Trophoblast cell (in vitro differentiated cells and primary cell): Measurements from ENCODE around the gene FHAD1.
A peak's percentile ranks its signal among the peaks of the same experiment; 100 is the strongest.
"Not testable (repeated sequence)": the region's sequence is repeated elsewhere in the genome, so short reads cannot be mapped to it uniquely, and the experiment has no call there.

Source experiments
- DNase-seq, 2 donors: peaks; one replicate each; pipeline ENCODE4 v3.0.0-alpha.2; 2016
- H2AFZ ChIP-seq: 2 replicates; pipeline ENCODE4 v1.6.1; 2013; ENCODE audit warnings: low read length, moderate library complexity, mild to moderate bottlenecking; ENCODE audit not compliant: insufficient read depth, poor library complexity
- H2AK5ac ChIP-seq: 2 replicates; pipeline ENCODE4 v1.6.1; 2013; ENCODE audit warnings: mild to moderate bottlenecking, low read length
- H2BK120ac ChIP-seq: 2 replicates; pipeline ENCODE4 v1.6.1; 2013; ENCODE audit warnings: low read length, mild to moderate bottlenecking, moderate library complexity; ENCODE audit not compliant: insufficient read depth, poor library complexity
- H2BK12ac ChIP-seq: 2 replicates; pipeline ENCODE4 v1.6.1; 2013; ENCODE audit warnings: mild to moderate bottlenecking, low read length, moderate library complexity
- H2BK5ac ChIP-seq: 2 replicates; pipeline ENCODE4 v1.6.1; 2013; ENCODE audit warnings: low read length, low read depth, moderate library complexity, mild to moderate bottlenecking; ENCODE audit not compliant: poor library complexity
- H3K14ac ChIP-seq: 2 replicates; pipeline ENCODE4 v1.6.1; 2013; ENCODE audit warnings: mild to moderate bottlenecking, low read length
- H3K18ac ChIP-seq: 2 replicates; pipeline ENCODE4 v1.6.1; 2013; ENCODE audit warnings: mild to moderate bottlenecking, low read length
- H3K23ac ChIP-seq: 2 replicates; pipeline ENCODE4 v1.6.1; 2013; ENCODE audit warnings: low read length
- H3K27ac ChIP-seq: 2 replicates; pipeline ENCODE4 v1.5.1; 2013; ENCODE audit warnings: low read depth, mild to moderate bottlenecking, inconsistent platforms, low read length, moderate library complexity
- H3K27me3 ChIP-seq: 2 replicates; pipeline ENCODE4 v1.6.1; 2013; ENCODE audit warnings: inconsistent platforms, mild to moderate bottlenecking, low read length, moderate library complexity; ENCODE audit not compliant: insufficient read depth
- H3K36me3 ChIP-seq, 2 experiments: 1 replicate in 1 of 2; 2 replicates in 1 of 2; pipeline ENCODE4 v1.6.1; 2013; ENCODE audit warnings: low read length in 2 of 2, mild to moderate bottlenecking in 2 of 2, moderate library complexity in 1 of 2; ENCODE audit not compliant: insufficient read depth in 2 of 2, control insufficient read depth in 1 of 2
- H3K4ac ChIP-seq: 2 replicates; pipeline ENCODE4 v1.6.1; 2013; ENCODE audit warnings: low read depth, mild to moderate bottlenecking, low read length, moderate library complexity
- H3K4me1 ChIP-seq, 2 experiments: 1 replicate in 1 of 2; 2 replicates in 1 of 2; pipeline ENCODE4 v1.6.1; 2013; ENCODE audit warnings: low read length in 2 of 2, mild to moderate bottlenecking in 2 of 2, moderate library complexity in 1 of 2; ENCODE audit not compliant: insufficient read depth in 2 of 2, control insufficient read depth in 1 of 2
- H3K4me2 ChIP-seq: 2 replicates; pipeline ENCODE4 v1.6.1; 2013; ENCODE audit warnings: inconsistent platforms, mild to moderate bottlenecking, low read length, moderate library complexity
- H3K4me3 ChIP-seq: 2 replicates; pipeline ENCODE4 v1.5.1; 2013; ENCODE audit warnings: mild to moderate bottlenecking, low read depth, low read length, inconsistent platforms
- H3K79me1 ChIP-seq: one replicate; pipeline ENCODE4 v1.6.1; 2013; ENCODE audit warnings: low read length
- H3K79me2 ChIP-seq: 2 replicates; pipeline ENCODE4 v1.6.1; 2013; ENCODE audit warnings: low read length, mild to moderate bottlenecking; ENCODE audit not compliant: control insufficient read depth, insufficient read depth, poor library complexity
- H3K9ac ChIP-seq: 2 replicates; pipeline ENCODE4 v1.6.1; 2013; ENCODE audit warnings: mild to moderate bottlenecking, low read length
- H3K9me3 ChIP-seq: 2 replicates; pipeline ENCODE4 v1.6.1; 2013; ENCODE audit warnings: low read depth, mild to moderate bottlenecking, control low read depth, inconsistent platforms, low read length; ENCODE audit not compliant: insufficient read depth
- H4K12ac ChIP-seq: 2 replicates; pipeline ENCODE4 v1.6.1; 2013; ENCODE audit warnings: low read depth, mild to moderate bottlenecking, low read length, moderate library complexity
- H4K8ac ChIP-seq: 2 replicates; pipeline ENCODE4 v1.6.1; 2013; ENCODE audit warnings: low read depth, mild to moderate bottlenecking, low read length, moderate library complexity
- H4K91ac ChIP-seq: one replicate; pipeline ENCODE4 v1.6.1; 2013; ENCODE audit warnings: low read depth, mild to moderate bottlenecking, low read length, moderate library complexity
- WGBS: extraction: QIAGEN DNeasy Blood & Tissue Kit; methylation state at CpG from one replicate; pipeline ENCODE4 v1.1.7; 2013; ENCODE audit warnings: missing lambda C conversion rate; ENCODE audit not compliant: insufficient read length, insufficient coverage; ENCODE audit errors: extremely low coverage; 5-methylcytosine and 5-hydroxymethylcytosine counted together

Gene FHAD1

DNA sequence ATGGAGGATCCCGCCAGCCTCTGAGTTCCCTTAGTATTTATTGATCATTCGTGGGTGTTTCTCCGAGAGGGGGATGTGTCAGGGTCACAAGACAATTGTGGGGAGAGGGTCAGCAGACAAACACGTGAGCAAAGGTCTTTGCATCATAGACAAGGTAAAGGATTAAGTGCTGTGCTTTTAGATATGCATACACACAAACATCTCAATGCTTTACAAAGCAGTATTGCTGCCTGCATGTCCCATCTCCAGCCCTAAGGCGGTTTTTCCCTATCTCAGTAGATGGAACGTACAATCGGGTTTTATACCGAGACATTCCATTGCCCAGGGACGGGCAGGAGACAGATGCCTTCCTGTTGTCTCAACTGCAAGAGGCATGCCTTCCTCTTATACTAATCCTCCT is 132.1 kb downstream of the FHAD1 start:
- not testable (repeated sequence) for H2BK120ac ChIP-seq
- WGBS, result no CpG with 5 or more reads among the region's 9 CpGs

DNA sequence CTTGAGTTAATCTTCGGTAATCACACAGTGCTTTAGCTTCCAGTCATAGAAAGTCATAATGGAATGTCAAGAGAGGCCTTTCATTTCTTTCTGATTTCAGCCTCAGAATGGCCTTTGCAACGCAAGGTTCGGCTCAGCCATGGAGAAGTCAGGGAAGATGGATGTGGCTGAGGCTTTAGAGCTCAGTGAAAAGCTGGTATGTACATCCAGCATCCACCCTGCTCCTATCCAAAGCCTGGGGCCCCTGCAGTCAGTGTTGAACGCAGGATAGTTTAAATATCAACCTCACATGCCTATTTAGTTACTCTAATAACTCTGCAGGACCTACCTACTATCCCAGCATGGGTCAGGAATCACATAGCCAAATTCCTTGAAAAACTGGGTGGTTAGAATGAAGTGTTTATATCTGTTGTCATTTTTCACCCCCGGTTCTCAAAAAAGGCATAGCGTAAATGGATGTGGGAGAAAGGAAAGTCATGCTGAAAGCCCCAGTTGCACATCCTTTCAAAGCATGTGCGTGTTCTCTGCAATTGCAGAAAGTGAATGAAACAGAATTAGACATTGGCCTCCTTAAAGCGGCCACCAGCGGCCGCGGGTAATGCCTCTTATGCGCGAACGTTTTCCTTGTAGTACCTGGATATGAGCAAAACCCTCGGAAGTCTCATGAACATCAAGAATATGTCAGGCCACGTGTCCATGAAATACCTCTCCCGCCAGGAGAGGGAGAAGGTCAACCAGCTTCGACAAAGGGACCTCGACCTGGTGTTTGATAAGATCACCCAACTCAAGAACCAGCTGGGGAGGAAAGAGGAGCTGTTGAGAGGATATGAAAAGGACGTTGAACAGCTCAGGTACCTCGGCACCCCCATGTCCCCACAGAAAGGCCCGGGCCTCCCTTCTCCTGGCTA is 133.8 kb downstream of the FHAD1 start:
- H2AFZ ChIP-seq, result no peak overlapping the region
- no CpG with 5 or more reads among the region's 22 CpGs for WGBS
- H4K12ac ChIP-seq, result no peak overlapping the region
- H2BK12ac ChIP-seq, result no peak overlapping the region
- no peak overlapping the region for H3K27ac ChIP-seq
- H3K79me2 ChIP-seq, result no peaks in the 10 kb centered on the region
- H3K36me3 ChIP-seq, result no peaks in the 10 kb centered on the region
- H3K4me2 ChIP-seq, result no peak overlapping the region
- no peak overlapping the region for H4K8ac ChIP-seq
- no peak overlapping the region for H3K23ac ChIP-seq
- no peak overlapping the region for H3K4me3 ChIP-seq
- no peak overlapping the region for H2BK5ac ChIP-seq
- no peak overlapping the region for H2BK120ac ChIP-seq
- H3K79me1 ChIP-seq, result no peaks in the 10 kb centered on the region
- H3K9ac ChIP-seq, result no peak overlapping the region
- H2AK5ac ChIP-seq, result no peak overlapping the region
- peak; percentile 62 to 70 for DNase-seq
- no peak overlapping the region for H4K91ac ChIP-seq
- H3K27me3 ChIP-seq, result peaks cover 23% of the 10 kb centered on the region
- peaks cover 8% of the 10 kb centered on the region for H3K9me3 ChIP-seq
- H3K4me1 ChIP-seq, result no peaks in the 10 kb centered on the region
- H3K18ac ChIP-seq, result no peak overlapping the region
- H3K4ac ChIP-seq, result no peak overlapping the region
- H3K14ac ChIP-seq, result no peak overlapping the region

More for the DNA sequence above, 132.1 kb downstream of the FHAD1 start:
- not testable (repeated sequence) for H3K4me1 ChIP-seq, H3K18ac ChIP-seq, H2BK5ac ChIP-seq, H3K79me1 ChIP-seq, H3K23ac ChIP-seq, H3K27ac ChIP-seq, H4K91ac ChIP-seq, H3K27me3 ChIP-seq, H4K12ac ChIP-seq, H3K9me3 ChIP-seq, H4K8ac ChIP-seq, H3K4me2 ChIP-seq, H3K36me3 ChIP-seq, H2AFZ ChIP-seq, H2BK12ac ChIP-seq, H3K9ac ChIP-seq, H3K79me2 ChIP-seq, H2AK5ac ChIP-seq, H3K14ac ChIP-seq, H3K4me3 ChIP-seq, H3K4ac ChIP-seq
- DNase-seq, result peak; percentile 51 to 69

GRCh38 chr1:15381805-15382204 is 134.8 kb downstream of the FHAD1 start:
- Histone ChIP-seq H4K91ac (no peak overlapping the region), H3K14ac (no peak overlapping the region), H3K9me3 (peaks cover 8% of the 10 kb centered on the region), H2AK5ac (no peak overlapping the region), H3K23ac (no peak overlapping the region), H3K4me1 (no peaks in the 10 kb centered on the region), H3K4me3 (no peak overlapping the region), H3K79me1 (no peaks in the 10 kb centered on the region), H2BK12ac (no peak overlapping the region), H3K36me3 (no peaks in the 10 kb centered on the region), H2BK5ac (no peak overlapping the region), H3K27me3 (peaks cover 27% of the 10 kb centered on the region), H4K12ac (no peak overlapping the region), H2BK120ac (no peak overlapping the region), H3K4me2 (no peak overlapping the region), H3K4ac (no peak overlapping the region), H3K79me2 (no peaks in the 10 kb centered on the region), H3K9ac (no peak overlapping the region), H4K8ac (no peak overlapping the region), H3K27ac (no peak overlapping the region), H2AFZ (no peak overlapping the region), H3K18ac (no peak overlapping the region)
- WGBS, result no CpG with 5 or more reads among the region's 12 CpGs
- no peak for DNase-seq

DNA sequence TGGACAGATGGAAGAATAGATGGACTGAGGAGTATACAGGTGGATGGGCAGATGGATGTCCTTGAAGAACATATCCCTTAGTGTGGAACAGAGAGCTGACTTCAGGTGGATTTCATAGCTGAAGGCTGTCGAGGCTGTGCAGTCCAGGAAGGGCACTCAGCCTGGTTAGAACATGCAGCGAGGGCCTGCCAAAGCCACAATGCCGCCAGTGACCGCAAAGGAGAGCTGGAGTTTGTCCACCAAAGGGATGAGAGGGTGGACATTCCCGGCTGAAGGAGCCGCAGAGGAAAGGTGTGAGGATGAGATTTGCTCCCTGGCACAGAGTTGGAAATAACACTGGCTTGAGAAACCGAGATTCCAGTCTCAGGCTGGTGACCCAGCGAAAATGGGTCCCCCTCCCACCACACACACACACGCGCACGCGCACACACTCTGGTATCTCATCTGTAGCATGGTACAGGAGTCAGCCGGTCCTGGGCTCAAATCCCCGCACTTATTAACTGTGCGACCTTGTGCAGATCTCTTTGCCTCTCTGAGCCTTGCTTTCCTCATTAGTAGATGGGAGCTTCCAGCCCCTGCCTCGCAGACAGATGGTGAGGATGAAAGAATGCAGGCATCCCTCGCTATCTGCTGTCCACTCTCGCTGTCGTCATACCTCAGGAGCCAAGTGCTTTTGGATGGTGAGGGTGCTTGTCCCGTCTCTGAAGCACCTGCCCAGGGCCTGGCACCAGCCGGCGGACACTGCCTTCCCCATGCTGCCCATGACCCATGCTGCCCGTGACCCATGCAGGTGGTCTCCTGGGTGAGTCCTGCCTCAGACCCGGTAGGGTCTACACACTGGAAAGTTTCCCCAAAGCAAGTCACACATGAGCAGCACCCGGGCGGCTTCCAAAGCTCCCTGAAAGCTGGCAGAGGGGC is 135.8 kb downstream of the FHAD1 start:
- Histone ChIP-seq H3K79me2 (no peaks in the 10 kb centered on the region), H3K4me2 (no peak overlapping the region), H4K91ac (no peak overlapping the region), H3K9me3 (peaks cover 8% of the 10 kb centered on the region), H3K36me3 (no peaks in the 10 kb centered on the region), H3K4me3 (no peak overlapping the region), H3K79me1 (no peaks in the 10 kb centered on the region), H2AFZ (no peak overlapping the region), H3K14ac (no peak overlapping the region), H4K12ac (no peak overlapping the region), H3K23ac (no peak overlapping the region), H4K8ac (no peak overlapping the region), H3K4ac (no peak overlapping the region), H3K4me1 (no peaks in the 10 kb centered on the region), H2BK120ac (no peak overlapping the region), H2AK5ac (no peak overlapping the region), H3K27ac (no peak overlapping the region), H3K27me3 (peaks cover 27% of the 10 kb centered on the region), H2BK5ac (no peak overlapping the region), H2BK12ac (no peak overlapping the region), H3K18ac (no peak overlapping the region), H3K9ac (no peak overlapping the region)
- WGBS, result no CpG with 5 or more reads among the region's 26 CpGs
- no peak for DNase-seq
